TTC549 (cell line): ENCODE data around the gene EFCAB6.

Experiments
- FAIRE-seq: peaks from 2 replicates; lab custom pipeline; 2012; peaks lifted over from hg19 to GRCh38; lab: Jason Lieb, UNC

The EFCAB6 gene

GRCh38 chr22:43636086-43636485 lies 176.0 kb downstream of the EFCAB6 start:
- FAIRE-seq: no peak

GRCh38 chr22:43635101-43635500 lies 177.0 kb downstream of the EFCAB6 start:
- no peak for FAIRE-seq

GRCh38 chr22:43634316-43634715 lies 177.8 kb downstream of the EFCAB6 start:
- no peak for FAIRE-seq

- FAIRE-seq: no peak
These were observed 178.3 kb downstream of the EFCAB6 start for GRCh38 chr22:43633631-43634285.

- no peak for FAIRE-seq
These were observed 180.3 kb downstream of the EFCAB6 start for GRCh38 chr22:43631846-43632245.

GRCh38 chr22:43631201-43631600 lies 180.9 kb downstream of the EFCAB6 start:
- no peak for FAIRE-seq

GRCh38 chr22:43630451-43630850 lies 181.7 kb downstream of the EFCAB6 start:
- no peak for FAIRE-seq

GRCh38 chr22:43628250-43628649 lies 183.9 kb downstream of the EFCAB6 start:
- FAIRE-seq: no peak

- FAIRE-seq: no peak
These were observed 184.5 kb downstream of the EFCAB6 start for GRCh38 chr22:43627485-43628213.

GRCh38 chr22:43625242-43625641 lies 186.9 kb downstream of the EFCAB6 start:
- FAIRE-seq: no peak

- no peak for FAIRE-seq
These were observed 187.7 kb downstream of the EFCAB6 start for GRCh38 chr22:43624144-43624998.

GRCh38 chr22:43622886-43623285 lies 189.2 kb downstream of the EFCAB6 start:
- FAIRE-seq: no peak

GRCh38 chr22:43620197-43620596 lies 191.9 kb downstream of the EFCAB6 start:
- no peak for FAIRE-seq

- FAIRE-seq: no peak
These were observed 193.6 kb downstream of the EFCAB6 start for GRCh38 chr22:43618517-43618916.

- no peak for FAIRE-seq
These were observed 195.5 kb downstream of the EFCAB6 start for GRCh38 chr22:43616645-43617044.

GRCh38 chr22:43600265-43600664 lies 211.8 kb downstream of the EFCAB6 start:
- FAIRE-seq: no peak

GRCh38 chr22:43592476-43592875 lies 219.6 kb downstream of the EFCAB6 start:
- FAIRE-seq: no peak

GRCh38 chr22:43591380-43591779 lies 220.7 kb downstream of the EFCAB6 start:
- no peak for FAIRE-seq

GRCh38 chr22:43587574-43587973 lies 224.5 kb downstream of the EFCAB6 start:
- no peak for FAIRE-seq

GRCh38 chr22:43583501-43583900 lies 228.6 kb downstream of the EFCAB6 start:
- FAIRE-seq: no peak

GRCh38 chr22:43582394-43582793 lies 229.7 kb downstream of the EFCAB6 start:
- FAIRE-seq: no peak

- no peak for FAIRE-seq
These were observed 231.8 kb downstream of the EFCAB6 start for GRCh38 chr22:43580271-43580750.

- no peak for FAIRE-seq
These were observed 237.4 kb downstream of the EFCAB6 start for GRCh38 chr22:43574738-43575137.
